Measurements from ENCODE around the gene LRRC61.
"Not testable (repeated sequence)": the region's sequence is repeated elsewhere in the genome, so short reads cannot be mapped to it uniquely, and the experiment has no call there.

The LRRC61 gene

GRCh38 chr7:150383710-150384397 lies 60.7 kb downstream of the LRRC61 start:
- no peak for DNase-seq (ENCODE audit: low spot score)

GRCh38 chr7:150384406-150385301 lies 61.5 kb downstream of the LRRC61 start:
- DNase-seq (ENCODE audit: low spot score): no peak

GRCh38 chr7:150385302-150385723 lies 62.2 kb downstream of the LRRC61 start:
- no peak for DNase-seq (ENCODE audit: low spot score)

DNA sequence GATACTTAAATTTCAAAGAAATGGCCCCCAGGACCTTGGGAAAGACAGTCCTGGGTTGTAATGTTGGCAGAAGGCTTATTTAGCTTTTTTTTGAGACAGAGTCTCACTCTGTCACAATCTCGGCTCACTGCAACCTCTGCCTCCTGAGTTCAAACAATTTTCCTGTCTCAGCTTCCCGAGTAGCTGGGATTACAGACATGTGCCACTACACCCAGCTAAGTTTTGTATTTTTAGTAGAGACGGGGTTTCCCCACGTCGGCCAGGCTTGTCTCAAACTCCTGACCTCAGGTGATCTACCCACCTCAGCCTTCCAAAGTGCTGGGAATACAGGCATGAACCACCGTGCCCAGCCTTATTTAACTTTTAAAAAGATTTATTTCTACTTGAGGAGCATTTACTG lies 62.7 kb downstream of the LRRC61 start:
- not testable (repeated sequence) for DNase-seq (ENCODE audit: low spot score)

Measured in hematopoietic multipotent progenitor cell treated with erythropoietin and hydrocortisone succinate and interleukin-3 and kit ligand, for 17 days (in vitro differentiated cells).